Muscle layer of duodenum (tissue), 2 donors: ENCODE data around the gene PARN.
"Not testable (repeated sequence)": the region's sequence is repeated elsewhere in the genome, so short reads cannot be mapped to it uniquely, and the experiment has no call there.

Experiments
- H3K27ac ChIP-seq: one replicate; pipeline ENCODE4 v1.7.0; 2013; ENCODE audit warnings: mild to moderate bottlenecking, low read length
- H3K27me3 ChIP-seq: one replicate; pipeline ENCODE4 v1.7.0; 2013; ENCODE audit warnings: low read depth, mild to moderate bottlenecking, control low read depth, low read length
- H3K36me3 ChIP-seq, 2 donors: one replicate each; pipeline ENCODE4 v1.7.0; 2013; ENCODE audit warnings: low read length in 2 of 2, control low read depth in 1 of 2, mild to moderate bottlenecking in 1 of 2; ENCODE audit not compliant: insufficient read depth in 2 of 2, control insufficient read depth in 1 of 2
- H3K4me1 ChIP-seq, 2 donors: one replicate each; pipeline ENCODE4 v1.7.0; 2013; ENCODE audit warnings: low read length in 2 of 2, mild to moderate bottlenecking in 2 of 2, control low read depth in 1 of 2, moderate library complexity in 1 of 2; ENCODE audit not compliant: insufficient read depth in 2 of 2, control insufficient read depth in 1 of 2
- H3K4me3 ChIP-seq, 2 donors: one replicate each; pipeline ENCODE4 v1.7.0; 2013; ENCODE audit warnings: low read length in 2 of 2, low read depth in 1 of 2, mild to moderate bottlenecking in 1 of 2
- H3K9me3 ChIP-seq, 2 donors: one replicate each; pipeline ENCODE4 v1.7.0; 2013; ENCODE audit warnings: low read length in 2 of 2, control low read depth in 1 of 2, mild to moderate bottlenecking in 1 of 2; ENCODE audit not compliant: control insufficient read depth in 1 of 2
- donor health status: healthy.

PARN gene

DNA sequence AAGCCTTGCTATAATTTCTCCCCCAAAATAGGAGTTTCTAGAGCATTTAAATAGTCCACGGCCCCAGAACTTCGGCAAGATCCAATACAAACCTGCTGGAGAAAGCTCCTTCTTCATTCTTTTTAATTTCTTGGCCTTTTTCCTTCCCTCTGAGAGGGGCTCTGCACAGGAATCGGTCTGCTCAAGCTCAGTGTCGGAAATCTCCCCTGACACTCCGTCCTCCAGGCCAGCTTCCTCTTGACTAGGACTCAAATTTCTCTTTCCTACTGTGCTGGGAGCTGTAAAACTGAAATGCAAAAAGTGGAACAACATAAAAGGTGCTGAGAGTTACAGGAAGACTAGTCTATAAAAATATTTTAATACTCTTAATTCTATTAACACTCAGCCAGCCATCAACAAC lies 183.3 kb downstream of the PARN start:
- Histone ChIP-seq H3K4me3 (no peak overlapping the region), H3K27me3 (no peaks in the 10 kb centered on the region), H3K9me3 (no peaks in the 10 kb centered on the region), H3K36me3 (peaks cover 16% of the 10 kb centered on the region in 2 donors), H3K27ac (no peak overlapping the region), H3K4me1 (no peaks in the 10 kb centered on the region)

DNA sequence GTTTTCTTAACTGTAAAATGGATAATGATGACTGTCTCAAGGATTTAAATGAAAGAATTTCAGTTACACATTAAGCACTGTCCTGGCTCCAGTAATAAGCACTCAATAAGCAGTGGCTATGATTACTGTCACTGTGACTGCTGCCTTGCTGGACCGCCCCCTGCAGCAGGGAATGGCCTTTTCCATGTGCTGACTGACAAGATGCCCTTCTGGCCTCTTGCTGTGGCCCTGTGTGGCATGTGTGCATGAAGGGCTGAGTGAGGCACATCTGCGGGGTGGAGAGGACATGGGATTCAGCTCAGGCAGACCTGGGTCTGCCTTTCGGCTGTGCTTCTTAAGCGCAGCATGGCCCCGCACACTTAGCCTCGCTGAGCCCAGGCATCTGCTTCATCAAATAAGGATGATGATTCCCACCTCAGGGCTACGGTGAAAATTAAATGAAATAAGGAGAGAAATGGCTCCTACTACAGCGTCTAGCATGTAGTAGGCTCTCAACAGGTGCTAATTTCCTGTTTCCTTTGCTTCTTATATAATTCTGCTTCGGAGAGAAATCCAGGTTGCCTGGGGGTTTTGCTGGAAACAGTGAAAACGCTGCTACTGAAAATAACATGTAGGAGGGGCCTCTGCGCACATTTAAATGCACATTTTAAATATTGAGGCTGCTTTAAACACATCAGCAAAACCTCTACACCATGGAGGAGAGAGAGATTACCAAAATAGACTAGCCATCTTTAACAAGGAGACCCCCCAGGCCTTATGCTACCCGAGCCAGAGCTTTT lies 183.9 kb downstream of the PARN start:
- H3K27ac ChIP-seq: no peak overlapping the region
- H3K9me3 ChIP-seq: no peaks in the 10 kb centered on the region
- peaks cover 16% of the 10 kb centered on the region in 2 donors for H3K36me3 ChIP-seq
- no peak overlapping the region for H3K4me3 ChIP-seq
- no peaks in the 10 kb centered on the region for H3K27me3 ChIP-seq
- no peaks in the 10 kb centered on the region for H3K4me1 ChIP-seq

DNA sequence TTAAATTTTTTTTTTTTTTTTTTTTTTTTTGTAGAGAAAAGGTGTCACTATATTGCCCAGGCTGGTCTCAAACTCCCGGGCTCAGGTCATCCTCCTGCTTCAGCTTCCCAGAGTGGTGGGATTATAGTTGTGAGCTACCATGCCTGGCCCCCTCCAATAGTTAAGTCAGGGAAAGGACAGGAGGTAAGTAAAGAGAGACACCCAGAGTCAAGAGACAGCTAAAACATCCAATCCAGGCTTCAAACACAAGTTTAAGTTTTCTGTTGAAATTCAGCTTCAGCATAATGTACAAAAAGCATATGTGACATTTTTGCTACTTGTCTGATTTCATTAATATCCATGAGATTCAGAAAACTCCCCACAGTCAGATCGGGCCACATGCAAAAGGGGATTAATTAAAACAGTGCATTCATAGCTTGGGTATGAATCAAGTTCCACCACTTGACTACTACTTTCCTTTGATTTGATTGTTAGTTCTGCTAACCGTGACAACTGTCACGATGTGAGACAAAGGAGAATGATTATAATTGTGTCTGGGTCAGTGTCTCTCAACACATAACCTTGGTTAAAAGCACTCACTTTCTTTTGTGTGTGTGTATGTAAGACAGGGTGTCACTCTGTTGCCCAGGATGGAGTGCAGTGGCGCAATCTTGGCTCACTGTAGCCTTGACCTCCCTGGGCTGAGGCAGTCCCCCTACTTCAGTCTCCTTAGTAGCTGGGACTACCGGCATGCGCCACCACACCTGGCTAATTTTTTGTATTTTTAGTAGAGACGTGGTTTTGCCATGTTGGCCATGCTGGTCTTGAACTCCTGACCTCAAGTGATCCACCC lies 184.9 kb downstream of the PARN start:
- no peaks in the 10 kb centered on the region for H3K9me3 ChIP-seq

DNA sequence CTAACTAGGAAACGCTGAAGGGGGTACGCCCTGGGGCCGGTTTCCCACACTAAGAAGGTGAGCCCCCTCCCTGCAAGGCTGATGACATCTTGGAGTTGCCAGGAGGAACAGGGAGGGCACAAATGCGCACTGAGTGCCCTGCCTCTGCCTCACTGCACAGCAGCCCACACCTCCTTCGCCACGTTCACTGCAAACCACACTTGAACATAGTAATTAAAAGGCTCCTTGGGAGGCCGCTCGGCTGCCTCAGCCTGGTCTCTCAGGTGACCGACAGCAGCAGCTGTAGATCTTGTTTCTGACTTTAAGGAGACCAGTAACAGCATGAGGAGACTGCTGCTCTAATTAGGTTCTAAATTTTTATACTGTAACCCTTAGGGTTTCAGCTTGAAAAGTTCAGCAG lies 188.5 kb downstream of the PARN start:
- peaks cover 15 to 17% of the 10 kb centered on the region in 2 donors for H3K36me3 ChIP-seq
- H3K27ac ChIP-seq, H3K27me3 ChIP-seq: not testable (repeated sequence)

More for the DNA sequence above, 184.9 kb downstream of the PARN start:
- Histone ChIP-seq H3K27me3 (no peaks in the 10 kb centered on the region), H3K27ac (no peak overlapping the region), H3K36me3 (peaks cover 16% of the 10 kb centered on the region in 2 donors), H3K4me1 (no peaks in the 10 kb centered on the region), H3K4me3 (no peak overlapping the region)

DNA sequence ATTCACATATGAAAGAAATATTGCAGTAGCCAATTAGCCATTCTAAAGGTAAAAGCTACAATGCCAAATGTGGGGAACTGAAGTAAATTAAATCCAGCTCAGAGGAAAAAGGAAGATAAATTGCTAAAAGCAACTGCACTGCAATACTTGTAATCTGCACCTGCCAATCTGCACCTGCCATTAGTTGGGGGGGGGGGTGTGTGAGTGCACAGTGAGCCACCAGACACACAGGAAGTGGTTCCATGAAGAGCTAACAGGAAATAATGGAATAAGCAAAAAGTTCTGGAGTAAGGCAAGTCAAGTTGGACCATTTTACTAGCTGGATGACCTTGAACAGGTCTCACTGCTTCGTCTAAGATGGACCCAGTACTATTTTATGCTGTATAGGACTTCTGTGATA lies 191.8 kb downstream of the PARN start:
- H3K36me3 ChIP-seq: peaks cover 0 to 15% of the 10 kb centered on the region in 2 donors
- H3K9me3 ChIP-seq: no peaks in the 10 kb centered on the region
- H3K4me1 ChIP-seq: no peaks in the 10 kb centered on the region
- no peak overlapping the region for H3K4me3 ChIP-seq
- H3K27me3 ChIP-seq: no peaks in the 10 kb centered on the region
- H3K27ac ChIP-seq: no peak overlapping the region

More for the DNA sequence above, 188.5 kb downstream of the PARN start:
- not testable (repeated sequence) for H3K4me1 ChIP-seq, H3K9me3 ChIP-seq, H3K4me3 ChIP-seq

DNA sequence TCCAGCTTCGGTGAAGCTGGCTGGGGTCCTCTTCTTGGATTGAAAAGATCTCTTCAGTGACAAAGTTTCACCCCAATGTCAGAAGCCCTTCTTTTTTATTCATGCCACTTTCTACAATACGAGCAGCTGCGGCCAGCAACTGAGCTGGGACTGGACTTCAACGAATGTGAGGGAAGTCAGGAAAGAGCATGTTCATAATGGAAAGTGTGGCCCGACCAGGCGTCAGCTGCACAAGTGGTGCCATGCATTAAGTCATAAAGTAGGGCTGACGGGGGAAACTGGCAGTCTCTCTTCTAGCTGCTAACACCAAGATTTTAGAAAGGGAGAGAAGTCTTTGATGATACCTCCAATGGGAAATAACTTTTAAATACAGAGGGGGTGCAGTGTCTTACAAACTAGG lies 192.6 kb downstream of the PARN start:
- H3K4me3 ChIP-seq: no peak overlapping the region
- no peaks in the 10 kb centered on the region for H3K4me1 ChIP-seq
- H3K27ac ChIP-seq: no peak overlapping the region
- H3K27me3 ChIP-seq: no peaks in the 10 kb centered on the region
- peaks cover 0 to 18% of the 10 kb centered on the region in 2 donors for H3K36me3 ChIP-seq
- no peaks in the 10 kb centered on the region for H3K9me3 ChIP-seq

DNA sequence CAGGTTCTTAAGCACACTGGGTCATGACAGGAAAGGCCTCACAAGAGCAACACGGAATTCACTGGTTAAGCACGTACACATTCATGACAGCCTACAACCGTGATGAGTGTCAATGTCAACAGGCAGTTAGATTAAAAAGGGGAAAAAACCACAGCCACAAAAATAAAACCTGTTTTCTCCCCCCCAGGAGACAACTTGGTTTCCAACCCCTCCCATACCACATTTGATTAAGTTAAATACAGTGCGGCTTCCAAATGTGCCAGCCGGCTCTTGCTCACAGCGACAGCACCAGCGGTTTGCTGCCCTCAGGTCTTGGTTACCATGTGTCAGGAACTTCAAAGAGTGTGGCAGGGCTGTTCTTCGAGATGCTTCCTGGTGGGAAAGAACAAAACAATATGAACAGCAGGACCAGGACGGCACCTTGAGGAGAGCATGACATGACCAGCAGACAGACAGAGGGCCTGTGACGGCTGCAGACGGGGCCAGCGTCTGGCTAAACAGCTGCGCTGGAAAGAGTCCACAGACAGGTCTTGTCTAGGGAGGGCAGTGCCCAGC lies 193.6 kb downstream of the PARN start:
- Histone ChIP-seq H3K27me3 (no peaks in the 10 kb centered on the region), H3K27ac (no peak overlapping the region), H3K4me3 (no peak overlapping the region), H3K36me3 (peaks cover 0 to 23% of the 10 kb centered on the region in 2 donors), H3K4me1 (no peaks in the 10 kb centered on the region), H3K9me3 (peaks cover 0 to 2% of the 10 kb centered on the region in 2 donors)

DNA sequence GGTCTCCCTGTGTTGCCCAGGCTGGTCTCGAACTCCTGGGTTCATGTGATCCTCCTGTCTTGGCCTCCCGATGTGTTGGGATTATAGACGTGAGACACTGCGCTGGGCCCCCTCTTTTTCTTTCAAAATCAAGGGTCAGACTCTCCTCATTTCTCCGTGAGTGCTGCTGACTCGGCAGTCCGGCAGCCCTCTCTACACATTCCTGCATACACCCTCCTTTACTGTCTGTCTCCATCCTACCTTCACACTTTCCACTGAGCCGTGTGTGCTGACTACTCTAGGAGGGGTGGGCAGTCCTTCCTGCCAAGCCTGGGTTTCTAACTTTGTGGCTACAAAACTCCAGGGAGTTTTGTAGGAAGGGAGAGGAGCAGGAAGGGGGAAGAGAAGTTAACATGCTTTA lies 195.2 kb downstream of the PARN start:
- H3K4me3 ChIP-seq: no peak overlapping the region
- H3K9me3 ChIP-seq: peaks cover 0 to 2% of the 10 kb centered on the region in 2 donors
- no peaks in the 10 kb centered on the region for H3K4me1 ChIP-seq
- H3K27me3 ChIP-seq: no peaks in the 10 kb centered on the region
- no peak overlapping the region for H3K27ac ChIP-seq
- H3K36me3 ChIP-seq: peaks cover 0 to 23% of the 10 kb centered on the region in 2 donors

DNA sequence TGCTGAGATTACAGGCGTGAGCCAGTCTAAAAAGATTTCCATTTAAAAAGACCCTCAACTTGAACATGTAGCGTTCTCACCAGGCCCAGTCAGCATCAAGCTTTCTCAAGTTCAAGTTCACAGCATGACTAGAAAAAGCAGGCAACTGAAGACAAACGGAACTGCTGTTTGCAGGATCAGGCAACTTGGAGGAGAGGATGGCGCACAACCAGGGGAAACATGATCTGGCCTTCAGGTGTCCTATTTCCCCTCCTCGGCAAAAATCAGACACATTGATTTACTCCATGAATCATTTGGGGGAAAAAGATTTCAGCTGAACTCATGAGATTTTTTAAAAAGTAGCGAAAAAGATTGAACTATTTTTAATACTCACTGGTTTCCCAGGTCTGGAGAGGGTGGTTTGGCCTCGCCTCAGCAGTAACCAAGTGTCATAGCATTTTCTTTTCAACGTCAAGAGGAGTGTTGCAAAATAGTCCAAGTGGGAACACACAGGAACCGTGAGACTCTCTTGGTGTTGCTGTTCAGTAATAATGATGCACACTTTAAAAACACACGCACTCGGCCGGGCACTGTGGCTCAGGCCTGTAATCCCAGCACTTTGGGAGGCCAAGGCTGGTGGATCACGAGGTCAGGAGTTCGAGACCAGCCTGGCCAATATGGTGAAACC lies 201.0 kb downstream of the PARN start:
- H3K9me3 ChIP-seq, H3K36me3 ChIP-seq, H3K4me1 ChIP-seq, H3K4me3 ChIP-seq, H3K27me3 ChIP-seq, H3K27ac ChIP-seq: not testable (repeated sequence)

DNA sequence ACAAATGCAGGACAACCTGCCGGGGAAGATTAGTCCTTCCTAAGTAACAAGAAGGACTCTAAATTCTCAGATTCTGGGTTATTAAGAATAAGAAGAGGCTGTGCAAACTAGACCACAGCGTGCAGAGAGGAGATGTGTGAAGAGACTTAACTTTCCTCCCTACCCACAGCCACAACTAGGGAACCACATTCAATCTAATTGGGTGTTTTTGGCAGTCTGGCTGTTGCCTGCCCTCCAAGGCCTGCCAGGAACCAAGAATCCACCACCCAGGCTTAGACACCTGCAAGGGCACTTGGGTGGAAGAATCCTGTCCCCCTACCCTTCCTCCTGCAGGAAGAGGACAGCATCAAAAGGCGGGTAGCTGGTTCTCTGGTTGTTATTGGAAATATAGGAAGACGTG lies 202.0 kb downstream of the PARN start:
- no peak overlapping the region for H3K27ac ChIP-seq
- H3K27me3 ChIP-seq: no peaks in the 10 kb centered on the region
- H3K36me3 ChIP-seq: peaks cover 0 to 8% of the 10 kb centered on the region in 2 donors
- no peak overlapping the region for H3K4me3 ChIP-seq
- H3K4me1 ChIP-seq: no peaks in the 10 kb centered on the region
- peaks cover 0 to 2% of the 10 kb centered on the region in 2 donors for H3K9me3 ChIP-seq

DNA sequence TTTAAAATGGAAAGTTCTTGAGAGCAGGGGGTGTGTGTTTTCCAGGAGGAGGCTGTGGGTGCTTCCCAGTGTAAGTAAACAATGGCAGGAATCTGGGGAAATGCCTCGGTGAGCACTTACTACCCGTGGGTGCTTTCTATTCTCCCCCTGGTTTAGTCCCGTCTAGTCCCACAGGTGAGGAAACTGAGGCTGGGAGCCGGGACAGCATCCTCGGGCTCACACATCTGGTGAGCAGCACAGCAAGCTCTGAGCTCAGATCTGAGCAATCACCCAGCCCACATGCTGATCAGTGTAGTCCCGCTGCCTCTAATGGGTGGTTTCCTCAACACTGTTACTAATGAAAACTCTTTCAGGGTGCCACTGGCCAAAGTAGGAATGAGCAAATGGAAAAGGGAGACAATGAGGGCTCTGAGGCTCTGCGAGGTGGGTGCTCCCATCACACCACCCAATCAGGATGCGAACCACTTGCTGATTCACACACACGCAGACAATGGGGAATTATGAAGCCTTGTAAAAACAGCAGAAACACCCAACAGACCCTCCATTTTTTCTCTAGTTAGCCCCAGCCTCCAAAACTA lies 202.6 kb downstream of the PARN start:
- Histone ChIP-seq H3K27me3 (no peaks in the 10 kb centered on the region), H3K4me3 (no peak overlapping the region), H3K4me1 (no peaks in the 10 kb centered on the region), H3K27ac (no peak overlapping the region), H3K9me3 (peaks cover 0 to 2% of the 10 kb centered on the region in 2 donors), H3K36me3 (peaks cover 0 to 5% of the 10 kb centered on the region in 2 donors)
